HepG2 (cell line): ENCODE measurements around the gene EPB41L4A.

Source experiments
- ATF2 ChIP-seq: sonication (generic); formaldehyde crosslinking; IDR thresholded peaks from 2 replicates; pipeline ENCODE4 v1.4.0; 2020; ENCODE audit warnings: missing genetic modification reagents
- CBX1 ChIP-seq: IDR thresholded peaks from one replicate; pipeline ENCODE4 v1.6.1; 2016; ENCODE audit warnings: antibody characterized with exemption, low read depth
- CTCF ChIP-seq: sonication (generic); formaldehyde crosslinking; IDR thresholded peaks from 2 replicates; pipeline ENCODE4 v1.5.0; 2020; ENCODE audit warnings: mild to moderate bottlenecking, missing genetic modification reagents, moderate library complexity
- GLI4 ChIP-seq: sonication (generic); formaldehyde crosslinking; IDR thresholded peaks from 2 replicates; pipeline ENCODE4 v1.5.1; 2020; ENCODE audit warnings: missing genetic modification reagents, mild to moderate bottlenecking, moderate library complexity, borderline replicate concordance
- NFKBIZ ChIP-seq: IDR thresholded peaks from 2 replicates; pipeline ENCODE4 v1.6.1; 2018; ENCODE audit warnings: missing genetic modification reagents, missing compliant biosample characterization
- PATZ1 ChIP-seq: sonication (generic); formaldehyde crosslinking; IDR thresholded peaks from 2 replicates; pipeline ENCODE4 v1.4.0; 2020; ENCODE audit warnings: missing genetic modification reagents
- SMAD3 ChIP-seq: sonication (generic); formaldehyde crosslinking; IDR thresholded peaks from 2 replicates; pipeline ENCODE4 v1.4.0; 2020; ENCODE audit warnings: missing genetic modification reagents
- TAF1 ChIP-seq: sonication (generic); formaldehyde crosslinking; IDR thresholded peaks from 2 replicates; pipeline ENCODE4 v1.4.0; 2020; ENCODE audit warnings: missing genetic modification reagents
- ZNF30 ChIP-seq: sonication (generic); formaldehyde crosslinking; IDR thresholded peaks from 2 replicates; pipeline ENCODE4 v1.5.0; 2020; ENCODE audit warnings: mild to moderate bottlenecking, missing genetic modification reagents
- ZNF570 ChIP-seq: sonication (generic); formaldehyde crosslinking; IDR thresholded peaks from 2 replicates; pipeline ENCODE4 v1.4.0; 2020; ENCODE audit warnings: mild to moderate bottlenecking, missing genetic modification reagents, borderline replicate concordance

DNA sequence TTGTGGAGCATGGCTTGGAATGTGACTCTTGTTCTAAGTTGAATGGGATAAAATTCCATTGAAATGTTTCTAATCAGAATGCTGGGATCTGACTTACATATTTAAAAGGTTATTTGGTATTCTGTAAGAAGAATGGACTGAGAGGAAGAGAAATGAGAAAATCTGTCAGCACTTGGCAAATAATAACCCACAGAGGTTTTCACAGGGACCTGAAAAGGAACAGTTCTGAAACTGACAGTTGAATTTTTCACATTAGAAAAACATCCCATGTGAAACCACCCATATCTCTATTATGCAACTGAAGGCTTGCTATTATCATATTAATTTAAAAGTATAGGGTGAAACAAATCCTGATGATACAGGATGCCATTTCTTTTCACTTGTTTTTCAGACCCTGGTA lies 302.7 kb downstream of the EPB41L4A start:
- TF ChIP-seq CTCF (CRISPR knock-in tag) (no peak), ZNF30 (CRISPR knock-in tag) (no peak), GLI4 (CRISPR knock-in tag) (no peak), ATF2 (CRISPR knock-in tag) (no peak), SMAD3 (no peak), PATZ1 (no peak), NFKBIZ (CRISPR knock-in tag) (no peak), TAF1 (CRISPR knock-in tag) (no peak), ZNF570 (CRISPR knock-in tag) (no peak), CBX1 (no peak)
